HepG2 (cell line): ENCODE measurements around the gene EEF1A1. TPM values are rescaled to one million over a fixed set of nuclear protein-coding genes. Genes with fewer than 3 reads are reported as not detected.

Experiments
- ARHGAP35 ChIP-seq: sonication (generic); formaldehyde crosslinking; IDR thresholded peaks from 2 replicates; pipeline ENCODE4 v1.9.0; 2022; ENCODE audit warnings: mild to moderate bottlenecking, inconsistent platforms, moderate library complexity, missing genetic modification reagents, borderline replicate concordance
- CENPT ChIP-seq: sonication (generic); formaldehyde crosslinking; IDR thresholded peaks from 2 replicates; pipeline ENCODE4 v1.8.0; 2022; ENCODE audit warnings: low read depth, mild to moderate bottlenecking, moderate library complexity, missing genetic modification reagents
- CREM ChIP-seq, 2 experiments: sonication (generic) in 1 of 2; formaldehyde crosslinking in 1 of 2; IDR thresholded peaks; 2 replicates each; pipeline versions ENCODE4 v1.4.0 to v1.6.1; 2016 to 2020; ENCODE audit warnings: antibody characterized with exemption in 1 of 2, mild to moderate bottlenecking in 1 of 2, missing genetic modification reagents in 1 of 2
- DNMT1 ChIP-seq: sonication (generic); formaldehyde crosslinking; IDR thresholded peaks from 2 replicates; pipeline ENCODE4 v1.5.1; 2020; ENCODE audit warnings: mild to moderate bottlenecking, missing genetic modification reagents
- DNMT3B ChIP-seq: conservative IDR thresholded peaks from 2 replicates; pipeline ENCODE4 v1.6.1; 2016; ENCODE audit warnings: missing biosample characterization, control low read depth
- EHMT2 ChIP-seq: fragments of 200-600 bp; sonication (generic); IDR thresholded peaks from 2 replicates; pipeline ENCODE4 v1.7.0; 2017; ENCODE audit warnings: antibody characterized with exemption, low read depth, low read length, borderline replicate concordance
- FIP1L1 ChIP-seq: fragments of 200-400 bp; formaldehyde crosslinking; IDR thresholded peaks from 2 replicates; pipeline ENCODE4 v1.6.1; 2018; ENCODE audit warnings: low read depth, mild to moderate bottlenecking, low read length, moderate library complexity, borderline replicate concordance; ENCODE audit not compliant: insufficient read depth
- KLF15 ChIP-seq: sonication (generic); formaldehyde crosslinking; IDR thresholded peaks from 2 replicates; pipeline ENCODE4 v1.8.1; 2023; ENCODE audit warnings: borderline replicate concordance, mild to moderate bottlenecking, inconsistent platforms, missing genetic modification reagents, mixed read lengths
- POLR2AphosphoS5 ChIP-seq: IDR thresholded peaks from 2 replicates; pipeline ENCODE4 v1.6.1; 2012; ENCODE audit warnings: low read depth, low read length
- SMAD3 ChIP-seq: sonication (generic); formaldehyde crosslinking; IDR thresholded peaks from 2 replicates; pipeline ENCODE4 v1.4.0; 2020; ENCODE audit warnings: missing genetic modification reagents
- TEAD3 ChIP-seq: optimal IDR thresholded peaks from 2 replicates; pipeline ENCODE3; 2016; ENCODE audit warnings: borderline replicate concordance
- ZBTB1 ChIP-seq: sonication (generic); formaldehyde crosslinking; IDR thresholded peaks from 2 replicates; pipeline ENCODE4 v1.4.0; 2020; ENCODE audit warnings: missing genetic modification reagents, borderline replicate concordance
- ZNF10 ChIP-seq: sonication (generic); formaldehyde crosslinking; IDR thresholded peaks from 2 replicates; pipeline ENCODE4 v1.4.0; 2020; ENCODE audit warnings: mild to moderate bottlenecking, low read depth, missing genetic modification reagents, borderline replicate concordance
- ZNF343 ChIP-seq: sonication (generic); formaldehyde crosslinking; IDR thresholded peaks from 2 replicates; pipeline ENCODE4 v1.4.0; 2020; ENCODE audit warnings: mild to moderate bottlenecking, missing genetic modification reagents
- ZNF530 ChIP-seq: sonication (generic); formaldehyde crosslinking; IDR thresholded peaks from 2 replicates; pipeline ENCODE4 v1.5.0; 2020; ENCODE audit warnings: low read depth, mild to moderate bottlenecking, missing genetic modification reagents
- ZNF567 ChIP-seq: sonication (generic); formaldehyde crosslinking; IDR thresholded peaks from 2 replicates; pipeline ENCODE4 v1.8.1; 2023; ENCODE audit warnings: mild to moderate bottlenecking, missing genetic modification reagents, borderline replicate concordance
- ZNF841 ChIP-seq: sonication (generic); formaldehyde crosslinking; IDR thresholded peaks from 2 replicates; pipeline ENCODE4 v1.8.1; 2023; ENCODE audit warnings: missing genetic modification reagents, borderline replicate concordance
- polyA plus RNA-seq, 8 experiments: library from polyadenylated mRNA; depleted of rRNA in 3 of 8; stranded (reverse) in 7 of 8; unstranded in 1 of 8; fragments of >200 nt; fragmentation: Illumina TruSeq in 4 of 8; extraction: Trizol in 4 of 8; gene quantifications; 2 replicates each; pipeline versions ENCODE4 v1.2.1 to v1.2.3, GENCODE V29; 2011 to 2016; ENCODE audit warnings: low read depth in 4 of 8, missing spikeins in 1 of 8, mixed read lengths in 1 of 8; ENCODE audit not compliant: insufficient read depth in 1 of 8
- total RNA-seq, 5 experiments: library from RNA; depleted of rRNA; stranded (reverse); fragments of >200 nt; fragmentation: Illumina TruSeq; extraction: Trizol; gene quantifications; 2 replicates each; pipeline ENCODE4 v1.2.3, GENCODE V29; 2016; ENCODE audit warnings: low read depth in 1 of 5
- TF ChIP-seq, protein P1 (sequence below): IDR thresholded peaks from 2 replicates; pipeline ENCODE4 v1.6.1; 2016; ENCODE audit warnings: missing compliant biosample characterization, missing genetic modification reagents, borderline replicate concordance
- TF ChIP-seq, protein P2 (sequence below): sonication (generic); formaldehyde crosslinking; IDR thresholded peaks from 2 replicates; pipeline ENCODE4 v1.4.0; 2020; ENCODE audit warnings: missing genetic modification reagents, borderline replicate concordance
- TF ChIP-seq, protein P3 (sequence below): sonication (generic); formaldehyde crosslinking; IDR thresholded peaks from 2 replicates; pipeline ENCODE4 v1.9.0; 2021; ENCODE audit warnings: missing genetic modification reagents, borderline replicate concordance
- TF ChIP-seq, protein P4 (sequence below): sonication (generic); formaldehyde crosslinking; IDR thresholded peaks from 2 replicates; pipeline ENCODE4 v1.4.0; 2020; ENCODE audit warnings: missing genetic modification reagents

Gene EEF1A1
- total and polyA plus RNA-seq, 2 of the 13 experiments (the other 11 are each of a cell fraction or from before 2014, with no cell fraction given) = 13,726 to 17,172 TPM

DNA sequence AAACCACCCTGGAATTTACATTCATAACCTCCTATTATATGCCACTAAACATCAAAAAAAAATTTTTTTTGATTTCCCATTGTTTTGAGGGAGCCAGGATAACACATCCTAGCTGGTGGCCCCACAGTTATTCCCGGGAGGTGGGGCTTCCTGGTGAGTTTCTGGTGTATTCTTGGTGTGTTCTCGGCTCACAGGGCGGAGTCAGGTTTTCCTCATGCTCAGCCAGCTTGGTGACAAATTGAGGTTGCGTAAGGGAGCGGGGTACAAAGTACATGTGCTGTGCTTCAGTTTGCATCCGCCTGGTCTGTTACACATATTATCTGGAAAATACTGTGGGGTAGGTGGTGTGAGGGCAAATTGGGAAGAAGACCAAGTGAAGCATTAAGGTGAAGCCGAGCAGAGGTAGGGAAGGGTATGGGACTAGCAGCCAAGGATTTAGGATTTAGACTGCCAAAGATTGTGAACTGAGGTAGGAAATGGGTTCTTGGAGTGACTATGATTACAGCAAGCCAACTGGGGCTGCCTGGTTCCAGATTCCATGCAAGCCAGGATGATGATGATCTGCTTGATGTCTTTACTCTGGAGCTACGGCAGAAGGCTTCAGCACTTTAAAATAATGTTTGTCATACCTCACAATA, 46.2 kb upstream of the EEF1A1 start (continued):
- no peak for TF ChIP-seq FIP1L1
- TF ChIP-seq TEAD3 (CRISPR knock-in tag) = peak; percentile 85
- TF ChIP-seq KLF15 = no peak
- TF ChIP-seq DNMT1 = no peak
- TF ChIP-seq, protein P1, sequence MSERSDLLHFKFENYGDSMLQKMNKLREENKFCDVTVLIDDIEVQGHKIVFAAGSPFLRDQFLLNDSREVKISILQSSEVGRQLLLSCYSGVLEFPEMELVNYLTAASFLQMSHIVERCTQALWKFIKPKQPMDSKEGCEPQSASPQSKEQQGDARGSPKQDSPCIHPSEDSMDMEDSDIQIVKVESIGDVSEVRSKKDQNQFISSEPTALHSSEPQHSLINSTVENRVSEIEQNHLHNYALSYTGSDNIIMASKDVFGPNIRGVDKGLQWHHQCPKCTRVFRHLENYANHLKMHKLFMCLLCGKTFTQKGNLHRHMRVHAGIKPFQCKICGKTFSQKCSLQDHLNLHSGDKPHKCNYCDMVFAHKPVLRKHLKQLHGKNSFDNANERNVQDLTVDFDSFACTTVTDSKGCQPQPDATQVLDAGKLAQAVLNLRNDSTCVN (CRISPR knock-in tag) = peak; percentile 82; the same call in 1 of the 2 replicates
- no peak for TF ChIP-seq ZNF530 (CRISPR knock-in tag)
- TF ChIP-seq ZNF841 = no peak
- no peak for TF ChIP-seq ZNF567 (CRISPR knock-in tag)
- TF ChIP-seq CENPT (CRISPR knock-in tag) = no peak
- TF ChIP-seq ARHGAP35 (CRISPR knock-in tag) = 0 out of 2 replicates have a peak, but pooled peaks have one; percentile 65
- TF ChIP-seq POLR2AphosphoS5 = peak; percentile 86
- TF ChIP-seq ZBTB1 (CRISPR knock-in tag) = no peak
- TF ChIP-seq ZNF10 (CRISPR knock-in tag) = no peak
- peak; percentile 95 for TF ChIP-seq ZNF343
- TF ChIP-seq, protein P2, sequence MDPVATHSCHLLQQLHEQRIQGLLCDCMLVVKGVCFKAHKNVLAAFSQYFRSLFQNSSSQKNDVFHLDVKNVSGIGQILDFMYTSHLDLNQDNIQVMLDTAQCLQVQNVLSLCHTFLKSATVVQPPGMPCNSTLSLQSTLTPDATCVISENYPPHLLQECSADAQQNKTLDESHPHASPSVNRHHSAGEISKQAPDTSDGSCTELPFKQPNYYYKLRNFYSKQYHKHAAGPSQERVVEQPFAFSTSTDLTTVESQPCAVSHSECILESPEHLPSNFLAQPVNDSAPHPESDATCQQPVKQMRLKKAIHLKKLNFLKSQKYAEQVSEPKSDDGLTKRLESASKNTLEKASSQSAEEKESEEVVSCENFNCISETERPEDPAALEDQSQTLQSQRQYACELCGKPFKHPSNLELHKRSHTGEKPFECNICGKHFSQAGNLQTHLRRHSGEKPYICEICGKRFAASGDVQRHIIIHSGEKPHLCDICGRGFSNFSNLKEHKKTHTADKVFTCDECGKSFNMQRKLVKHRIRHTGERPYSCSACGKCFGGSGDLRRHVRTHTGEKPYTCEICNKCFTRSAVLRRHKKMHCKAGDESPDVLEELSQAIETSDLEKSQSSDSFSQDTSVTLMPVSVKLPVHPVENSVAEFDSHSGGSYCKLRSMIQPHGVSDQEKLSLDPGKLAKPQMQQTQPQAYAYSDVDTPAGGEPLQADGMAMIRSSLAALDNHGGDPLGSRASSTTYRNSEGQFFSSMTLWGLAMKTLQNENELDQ (CRISPR knock-in tag) = no peak
- TF ChIP-seq EHMT2 = peak; percentile 73; the same call in 1 of the 2 replicates
- TF ChIP-seq SMAD3 = peak; percentile 85; the same call in 1 of the 2 replicates
- TF ChIP-seq, protein P3, sequence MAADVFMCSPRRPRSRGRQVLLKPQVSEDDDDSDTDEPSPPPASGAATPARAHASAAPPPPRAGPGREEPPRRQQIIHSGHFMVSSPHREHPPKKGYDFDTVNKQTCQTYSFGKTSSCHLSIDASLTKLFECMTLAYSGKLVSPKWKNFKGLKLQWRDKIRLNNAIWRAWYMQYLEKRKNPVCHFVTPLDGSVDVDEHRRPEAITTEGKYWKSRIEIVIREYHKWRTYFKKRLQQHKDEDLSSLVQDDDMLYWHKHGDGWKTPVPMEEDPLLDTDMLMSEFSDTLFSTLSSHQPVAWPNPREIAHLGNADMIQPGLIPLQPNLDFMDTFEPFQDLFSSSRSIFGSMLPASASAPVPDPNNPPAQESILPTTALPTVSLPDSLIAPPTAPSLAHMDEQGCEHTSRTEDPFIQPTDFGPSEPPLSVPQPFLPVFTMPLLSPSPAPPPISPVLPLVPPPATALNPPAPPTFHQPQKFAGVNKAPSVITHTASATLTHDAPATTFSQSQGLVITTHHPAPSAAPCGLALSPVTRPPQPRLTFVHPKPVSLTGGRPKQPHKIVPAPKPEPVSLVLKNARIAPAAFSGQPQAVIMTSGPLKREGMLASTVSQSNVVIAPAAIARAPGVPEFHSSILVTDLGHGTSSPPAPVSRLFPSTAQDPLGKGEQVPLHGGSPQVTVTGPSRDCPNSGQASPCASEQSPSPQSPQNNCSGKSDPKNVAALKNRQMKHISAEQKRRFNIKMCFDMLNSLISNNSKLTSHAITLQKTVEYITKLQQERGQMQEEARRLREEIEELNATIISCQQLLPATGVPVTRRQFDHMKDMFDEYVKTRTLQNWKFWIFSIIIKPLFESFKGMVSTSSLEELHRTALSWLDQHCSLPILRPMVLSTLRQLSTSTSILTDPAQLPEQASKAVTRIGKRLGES (CRISPR knock-in tag) = peak; percentile 63; the same call in 1 of the 2 replicates
- TF ChIP-seq, protein P4, sequence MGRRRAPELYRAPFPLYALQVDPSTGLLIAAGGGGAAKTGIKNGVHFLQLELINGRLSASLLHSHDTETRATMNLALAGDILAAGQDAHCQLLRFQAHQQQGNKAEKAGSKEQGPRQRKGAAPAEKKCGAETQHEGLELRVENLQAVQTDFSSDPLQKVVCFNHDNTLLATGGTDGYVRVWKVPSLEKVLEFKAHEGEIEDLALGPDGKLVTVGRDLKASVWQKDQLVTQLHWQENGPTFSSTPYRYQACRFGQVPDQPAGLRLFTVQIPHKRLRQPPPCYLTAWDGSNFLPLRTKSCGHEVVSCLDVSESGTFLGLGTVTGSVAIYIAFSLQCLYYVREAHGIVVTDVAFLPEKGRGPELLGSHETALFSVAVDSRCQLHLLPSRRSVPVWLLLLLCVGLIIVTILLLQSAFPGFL = no peak
- peak; percentile 67 for TF ChIP-seq CREM (IDR thresholded peaks at IDR 0.05)
- no peak for TF ChIP-seq CREM (CRISPR knock-in tag; IDR thresholded peaks at IDR 0.05)
- peak; percentile 34; the same call in 1 of the 2 replicates for TF ChIP-seq DNMT3B (CRISPR knock-in tag)
